HG02943 (cell line): ENCODE data around the gene MMAA.
"Not testable (repeated sequence)": the region's sequence is repeated elsewhere in the genome, so short reads cannot be mapped to it uniquely, and the experiment has no call there.

ENCODE experiments used
- ATAC-seq: cut with Tn5 transposase; IDR thresholded peaks from one replicate; pipeline ENCODE4 v1.9.1; 2021; ENCODE audit warnings: mild to moderate bottlenecking, low read depth, moderate library complexity; ENCODE audit not compliant: unreplicated experiment

MMAA gene

GRCh38 chr4:145626623-145626982 lies 7.4 kb downstream of the MMAA start:
- no peak for ATAC-seq

- ATAC-seq: no peak
Observed at GRCh38 chr4:145635117-145635516, 15.9 kb downstream of the MMAA start.

GRCh38 chr4:145635630-145636029 lies 16.4 kb downstream of the MMAA start:
- ATAC-seq: no peak

- ATAC-seq: no peak
Observed at GRCh38 chr4:145639186-145639698, 20.1 kb downstream of the MMAA start.

- ATAC-seq: not testable (repeated sequence)
Observed at GRCh38 chr4:145640236-145640635, 21.1 kb downstream of the MMAA start.

GRCh38 chr4:145643295-145643694 lies 24.1 kb downstream of the MMAA start:
- ATAC-seq: no peak

GRCh38 chr4:145644699-145645098 lies 25.5 kb downstream of the MMAA start:
- no peak for ATAC-seq

GRCh38 chr4:145656156-145656555 lies 37.0 kb downstream of the MMAA start:
- no peak for ATAC-seq

GRCh38 chr4:145660064-145660463 lies 40.9 kb downstream of the MMAA start:
- no peak for ATAC-seq

GRCh38 chr4:145663194-145663593 lies 44.0 kb downstream of the MMAA start:
- no peak for ATAC-seq

- no peak for ATAC-seq
Observed at GRCh38 chr4:145665773-145666172, 46.6 kb downstream of the MMAA start.

- ATAC-seq: no peak
Observed at GRCh38 chr4:145670422-145670821, 51.2 kb downstream of the MMAA start.

- ATAC-seq: no peak
Observed at GRCh38 chr4:145679520-145679919, 60.3 kb downstream of the MMAA start.

GRCh38 chr4:145679991-145680455 lies 60.8 kb downstream of the MMAA start, which contains the start of gene C4orf51:
C4orf51 (plus strand) TSS chr4:145680146; CDS start chr4:145680204, 58 bp downstream.
- no peak for ATAC-seq

- ATAC-seq: no peak
Observed at GRCh38 chr4:145680902-145681301, 61.7 kb downstream of the MMAA start.

- no peak for ATAC-seq
Observed at GRCh38 chr4:145681518-145681917, 62.3 kb downstream of the MMAA start.

GRCh38 chr4:145681956-145682355 lies 62.8 kb downstream of the MMAA start:
- ATAC-seq: no peak

- ATAC-seq: no peak
Observed at GRCh38 chr4:145686991-145687390, 67.8 kb downstream of the MMAA start.

- ATAC-seq: no peak
Observed at GRCh38 chr4:145690610-145691009, 71.4 kb downstream of the MMAA start.

GRCh38 chr4:145691416-145691815 lies 72.2 kb downstream of the MMAA start:
- not testable (repeated sequence) for ATAC-seq

GRCh38 chr4:145694929-145695328 lies 75.7 kb downstream of the MMAA start:
- no peak for ATAC-seq

- ATAC-seq: no peak
Observed at GRCh38 chr4:145697332-145697731, 78.1 kb downstream of the MMAA start.

- ATAC-seq: no peak
Observed at GRCh38 chr4:145698507-145698906, 79.3 kb downstream of the MMAA start.
